A673 (cell line): Measurements from ENCODE around the gene SGTA.

ENCODE experiments used
- EZH2 ChIP-seq: fragments of 200-600 bp; sonication (generic); IDR thresholded peaks from 2 replicates; pipeline ENCODE4 v1.6.1; 2017; ENCODE audit warnings: borderline replicate concordance, low read depth, mild to moderate bottlenecking, mixed read lengths, antibody characterized with exemption, low read length; ENCODE audit not compliant: poor library complexity, severe bottlenecking
- TF ChIP-seq, protein P1 (sequence below): fragments of 300-800, 200-600 bp; sonication (generic); conservative IDR thresholded peaks from 2 replicates; pipeline ENCODE4 v1.5.1; 2017; ENCODE audit warnings: low read depth, mild to moderate bottlenecking, antibody characterized with exemption, low read length, moderate library complexity, mixed read lengths

GRCh38 chr19:2716275-2716650 is 66.8 kb downstream of the SGTA start:
- TF ChIP-seq, protein P1, sequence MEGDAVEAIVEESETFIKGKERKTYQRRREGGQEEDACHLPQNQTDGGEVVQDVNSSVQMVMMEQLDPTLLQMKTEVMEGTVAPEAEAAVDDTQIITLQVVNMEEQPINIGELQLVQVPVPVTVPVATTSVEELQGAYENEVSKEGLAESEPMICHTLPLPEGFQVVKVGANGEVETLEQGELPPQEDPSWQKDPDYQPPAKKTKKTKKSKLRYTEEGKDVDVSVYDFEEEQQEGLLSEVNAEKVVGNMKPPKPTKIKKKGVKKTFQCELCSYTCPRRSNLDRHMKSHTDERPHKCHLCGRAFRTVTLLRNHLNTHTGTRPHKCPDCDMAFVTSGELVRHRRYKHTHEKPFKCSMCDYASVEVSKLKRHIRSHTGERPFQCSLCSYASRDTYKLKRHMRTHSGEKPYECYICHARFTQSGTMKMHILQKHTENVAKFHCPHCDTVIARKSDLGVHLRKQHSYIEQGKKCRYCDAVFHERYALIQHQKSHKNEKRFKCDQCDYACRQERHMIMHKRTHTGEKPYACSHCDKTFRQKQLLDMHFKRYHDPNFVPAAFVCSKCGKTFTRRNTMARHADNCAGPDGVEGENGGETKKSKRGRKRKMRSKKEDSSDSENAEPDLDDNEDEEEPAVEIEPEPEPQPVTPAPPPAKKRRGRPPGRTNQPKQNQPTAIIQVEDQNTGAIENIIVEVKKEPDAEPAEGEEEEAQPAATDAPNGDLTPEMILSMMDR = no peak
- no peak for TF ChIP-seq EZH2
